ENCODE results near the gene ZMYM5.

The ZMYM5 gene

GRCh38 chr13:19805765-19806164 is 57.7 kb downstream of the ZMYM5 start:
- TF ChIP-seq, protein P1, sequence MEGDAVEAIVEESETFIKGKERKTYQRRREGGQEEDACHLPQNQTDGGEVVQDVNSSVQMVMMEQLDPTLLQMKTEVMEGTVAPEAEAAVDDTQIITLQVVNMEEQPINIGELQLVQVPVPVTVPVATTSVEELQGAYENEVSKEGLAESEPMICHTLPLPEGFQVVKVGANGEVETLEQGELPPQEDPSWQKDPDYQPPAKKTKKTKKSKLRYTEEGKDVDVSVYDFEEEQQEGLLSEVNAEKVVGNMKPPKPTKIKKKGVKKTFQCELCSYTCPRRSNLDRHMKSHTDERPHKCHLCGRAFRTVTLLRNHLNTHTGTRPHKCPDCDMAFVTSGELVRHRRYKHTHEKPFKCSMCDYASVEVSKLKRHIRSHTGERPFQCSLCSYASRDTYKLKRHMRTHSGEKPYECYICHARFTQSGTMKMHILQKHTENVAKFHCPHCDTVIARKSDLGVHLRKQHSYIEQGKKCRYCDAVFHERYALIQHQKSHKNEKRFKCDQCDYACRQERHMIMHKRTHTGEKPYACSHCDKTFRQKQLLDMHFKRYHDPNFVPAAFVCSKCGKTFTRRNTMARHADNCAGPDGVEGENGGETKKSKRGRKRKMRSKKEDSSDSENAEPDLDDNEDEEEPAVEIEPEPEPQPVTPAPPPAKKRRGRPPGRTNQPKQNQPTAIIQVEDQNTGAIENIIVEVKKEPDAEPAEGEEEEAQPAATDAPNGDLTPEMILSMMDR (IDR thresholded peaks at IDR 0.05; ENCODE audit: control insufficient read depth, insufficient read depth, low read depth, low read length, missing control alignments): no peak
- DNase-seq (ENCODE audit: low read depth): no peak
- H3K4me3 ChIP-seq (ENCODE audit: control insufficient read depth, low read depth, low read length): no peak overlapping the region

- no peak overlapping the region for H3K4me3 ChIP-seq (ENCODE audit: control insufficient read depth, low read depth, low read length)
- no peak for DNase-seq (ENCODE audit: low read depth)
- TF ChIP-seq, protein P1 (IDR thresholded peaks at IDR 0.05; ENCODE audit: control insufficient read depth, insufficient read depth, low read depth, low read length, missing control alignments): no peak
These were observed 67.5 kb downstream of the ZMYM5 start for GRCh38 chr13:19795956-19796355.

DNA sequence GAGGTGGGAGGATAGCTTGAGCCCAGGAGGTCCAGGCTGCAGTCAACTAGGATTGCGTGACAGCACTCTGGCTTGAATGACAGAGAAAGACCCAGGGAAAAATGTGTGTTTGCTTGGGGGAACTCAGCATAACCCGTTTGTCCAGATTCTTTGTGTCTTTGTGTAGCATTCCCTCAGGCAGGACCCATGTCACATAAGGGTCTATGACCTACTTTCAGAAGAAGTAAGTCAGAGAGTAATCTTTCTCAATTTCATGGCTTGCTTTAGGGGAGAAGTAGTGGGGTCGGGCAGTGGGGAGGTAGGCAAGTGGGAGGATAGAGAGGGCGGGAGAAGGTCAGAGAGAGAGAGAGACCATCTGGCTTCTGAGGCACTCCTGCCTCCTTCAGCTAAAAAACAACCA is 68.8 kb downstream of the ZMYM5 start:
- TF ChIP-seq, protein P1 (IDR thresholded peaks at IDR 0.05; ENCODE audit: control insufficient read depth, insufficient read depth, low read depth, low read length, missing control alignments): no peak
- H3K4me3 ChIP-seq (ENCODE audit: control insufficient read depth, low read depth, low read length): no peak overlapping the region
- DNase-seq (ENCODE audit: low read depth): no peak

- TF ChIP-seq, protein P1 (IDR thresholded peaks at IDR 0.05; ENCODE audit: control insufficient read depth, insufficient read depth, low read depth, low read length, missing control alignments): no peak
- no peak overlapping the region for H3K4me3 ChIP-seq (ENCODE audit: control insufficient read depth, low read depth, low read length)
- DNase-seq (ENCODE audit: low read depth): no peak
These were observed 71.4 kb downstream of the ZMYM5 start for GRCh38 chr13:19791953-19792537.

DNA sequence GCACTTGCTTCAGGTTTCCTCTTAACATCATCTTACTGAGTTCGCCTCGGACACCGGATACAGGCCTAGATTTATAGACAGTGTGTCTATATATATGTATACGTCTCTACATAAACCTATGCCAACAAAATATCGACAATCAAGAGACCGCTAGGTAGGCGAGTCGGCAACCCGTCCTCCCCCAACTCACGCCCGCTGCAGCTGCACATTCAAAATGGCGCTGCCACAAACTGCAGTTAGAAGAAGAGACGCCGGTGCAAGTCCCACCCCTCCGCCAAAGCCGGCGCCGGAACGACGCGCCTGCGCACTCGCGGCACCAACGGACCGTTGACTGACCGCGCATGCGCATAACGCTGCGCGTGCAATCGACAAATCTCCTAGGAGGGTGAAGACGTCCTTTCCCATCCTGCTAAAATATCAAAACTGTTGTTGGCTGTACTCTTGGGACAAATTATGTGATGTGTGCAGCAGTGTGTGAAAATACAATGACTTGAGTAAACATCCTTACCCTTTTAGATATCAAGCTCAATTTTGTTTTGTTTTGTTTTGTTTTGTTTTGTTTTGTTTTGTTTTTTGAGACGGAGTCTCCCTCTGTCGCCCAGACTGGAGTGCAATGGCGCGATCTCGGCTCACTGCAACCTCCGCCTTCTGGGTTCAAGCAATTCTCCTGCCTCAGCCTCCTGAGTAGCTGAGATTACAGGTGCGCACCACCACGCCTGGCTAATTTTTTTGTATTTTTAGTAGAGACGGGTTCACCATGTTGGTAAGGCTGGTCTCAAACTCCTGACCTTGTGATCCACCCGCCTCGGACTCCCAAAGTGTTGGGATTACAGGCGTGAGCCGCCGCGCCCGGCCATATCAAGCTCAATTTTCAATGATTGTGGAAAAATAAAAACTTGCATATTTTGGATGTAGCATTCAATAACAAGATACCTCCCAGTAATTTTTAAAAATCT is 80.4 kb downstream of the ZMYM5 start, which contains the start of gene PSPC1:
Gene PSPC1, minus strand, starts transcription at position 219 of the 956 bp plus-strand sequence. Its CDS starts 188 bp downstream, at position 31.
- peak; percentile 77 for DNase-seq (ENCODE audit: low read depth)
- peak within 1 kb of the TSS; percentile 51 for H3K4me3 ChIP-seq (ENCODE audit: control insufficient read depth, low read depth, low read length)

- peak overlapping the region; percentile 51 for H3K4me3 ChIP-seq (ENCODE audit: control insufficient read depth, low read depth, low read length)
- TF ChIP-seq, protein P1 (IDR thresholded peaks at IDR 0.05; ENCODE audit: control insufficient read depth, insufficient read depth, low read depth, low read length, missing control alignments): no peak
- DNase-seq (ENCODE audit: low read depth): peak; percentile 5
These were observed 81.3 kb downstream of the ZMYM5 start for GRCh38 chr13:19782049-19782726.

All from AG09309 (cell line).